HG02759 (cell line): Measurements from ENCODE around the gene FBLN5.
"Not testable (repeated sequence)": the region's sequence is repeated elsewhere in the genome, so short reads cannot be mapped to it uniquely, and the experiment has no call there.

Source experiments
- ATAC-seq: cut with Tn5 transposase; IDR thresholded peaks from one replicate; pipeline ENCODE4 v1.9.1; 2021; ENCODE audit warnings: mild to moderate bottlenecking, moderate library complexity; ENCODE audit not compliant: unreplicated experiment

Gene FBLN5

GRCh38 chr14:91888641-91889476, 58.6 kb downstream of the FBLN5 start:
- ATAC-seq = no peak

- no peak for ATAC-seq
Measured at GRCh38 chr14:91886961-91887360, 60.5 kb downstream of the FBLN5 start.

GRCh38 chr14:91885839-91886238, 61.7 kb downstream of the FBLN5 start:
- ATAC-seq = no peak

- no peak for ATAC-seq
Measured at GRCh38 chr14:91885113-91885712, 62.3 kb downstream of the FBLN5 start.

- no peak for ATAC-seq
Measured at GRCh38 chr14:91884664-91885063, 62.8 kb downstream of the FBLN5 start.

- no peak for ATAC-seq
Measured at GRCh38 chr14:91883753-91884152, 63.7 kb downstream of the FBLN5 start.

GRCh38 chr14:91882776-91883175, 64.7 kb downstream of the FBLN5 start:
- ATAC-seq = no peak

- ATAC-seq = no peak
Measured at GRCh38 chr14:91882369-91882768, 65.1 kb downstream of the FBLN5 start.

- ATAC-seq = no peak
Measured at GRCh38 chr14:91879196-91879595, 68.3 kb downstream of the FBLN5 start.

GRCh38 chr14:91878274-91878673, 69.2 kb downstream of the FBLN5 start:
- no peak for ATAC-seq

- ATAC-seq = no peak
Measured at GRCh38 chr14:91877376-91877915, 70.0 kb downstream of the FBLN5 start.

- ATAC-seq = no peak
Measured at GRCh38 chr14:91876492-91876891, 71.0 kb downstream of the FBLN5 start.

GRCh38 chr14:91875525-91876286, 71.8 kb downstream of the FBLN5 start:
- ATAC-seq = no peak

GRCh38 chr14:91873471-91874415, 73.8 kb downstream of the FBLN5 start:
- peak; percentile 74 for ATAC-seq

- ATAC-seq = peak; percentile 23
Measured at GRCh38 chr14:91872517-91873470, 74.7 kb downstream of the FBLN5 start.

- ATAC-seq = peak; percentile 53
Measured at GRCh38 chr14:91872011-91872501, 75.4 kb downstream of the FBLN5 start.

GRCh38 chr14:91871401-91871800, 76.1 kb downstream of the FBLN5 start:
- not testable (repeated sequence) for ATAC-seq

- no peak for ATAC-seq
Measured at GRCh38 chr14:91870890-91871289, 76.6 kb downstream of the FBLN5 start.

GRCh38 chr14:91870001-91870400, 77.5 kb downstream of the FBLN5 start:
- ATAC-seq = no peak
